Activated CD4-positive, alpha-beta T cell treated with anti-CD3 and anti-CD28 coated beads, Interleukin-2, amount 50 U/mL, for 24 hours (primary cell): ENCODE data around the gene CBX8.

Source experiments
- DNase-seq, 2 donors: peaks; one replicate each; pipeline ENCODE4 v3.0.0-alpha.2; 2020; ENCODE audit warnings: low read depth in 1 of 2, low spot score in 1 of 2

Gene CBX8

DNA sequence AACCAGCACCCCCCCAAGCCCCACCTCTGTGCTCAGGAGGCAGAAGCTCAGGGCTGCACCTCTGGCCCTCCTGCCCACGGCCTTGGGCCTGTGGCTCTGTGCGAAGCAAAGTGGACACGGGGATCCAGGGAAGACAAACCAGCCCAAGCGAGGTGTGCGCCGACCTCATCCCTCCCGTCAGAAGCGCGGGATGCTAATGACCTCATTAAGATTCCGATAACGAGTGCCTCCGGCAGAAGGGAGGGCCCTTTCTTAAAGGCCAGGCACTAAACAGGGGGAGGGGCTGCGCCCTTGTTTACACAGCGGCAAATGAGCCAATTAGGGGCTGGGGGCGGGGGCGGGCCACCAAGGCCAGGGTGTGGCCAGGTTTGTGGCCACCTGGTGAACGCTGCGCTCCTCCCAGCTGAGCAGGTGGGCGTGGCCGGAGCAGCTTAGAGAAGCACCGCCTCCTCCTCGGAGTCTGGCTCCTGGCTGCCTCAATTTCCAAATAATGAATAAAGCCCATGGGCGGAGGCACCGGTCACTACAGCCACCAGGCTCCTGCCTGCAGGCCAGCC is 39.2 kb upstream of the CBX8 start:
- no peak for DNase-seq

DNA sequence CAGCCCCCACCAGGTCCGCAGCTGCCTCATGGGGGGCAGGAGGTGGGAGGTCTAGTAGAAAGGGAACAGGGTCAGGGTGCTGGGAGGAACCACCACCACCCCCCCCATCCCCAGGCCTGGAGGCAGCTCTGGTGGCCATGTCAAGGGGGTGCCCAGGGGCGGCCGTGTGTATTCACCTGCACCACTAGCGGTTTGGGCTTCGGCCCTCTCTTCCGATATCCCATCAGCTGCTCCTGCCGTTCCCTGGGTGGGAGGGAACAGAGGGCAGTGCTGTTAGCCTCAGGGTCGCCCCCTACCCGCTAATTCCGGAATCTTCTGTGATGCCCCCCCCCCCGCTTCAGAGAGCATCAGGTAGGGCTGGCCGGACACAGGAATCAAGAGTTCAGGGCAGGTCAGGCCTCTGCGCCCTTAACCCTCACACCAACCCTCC is 38.6 kb upstream of the CBX8 start:
- DNase-seq, result no peak

DNA sequence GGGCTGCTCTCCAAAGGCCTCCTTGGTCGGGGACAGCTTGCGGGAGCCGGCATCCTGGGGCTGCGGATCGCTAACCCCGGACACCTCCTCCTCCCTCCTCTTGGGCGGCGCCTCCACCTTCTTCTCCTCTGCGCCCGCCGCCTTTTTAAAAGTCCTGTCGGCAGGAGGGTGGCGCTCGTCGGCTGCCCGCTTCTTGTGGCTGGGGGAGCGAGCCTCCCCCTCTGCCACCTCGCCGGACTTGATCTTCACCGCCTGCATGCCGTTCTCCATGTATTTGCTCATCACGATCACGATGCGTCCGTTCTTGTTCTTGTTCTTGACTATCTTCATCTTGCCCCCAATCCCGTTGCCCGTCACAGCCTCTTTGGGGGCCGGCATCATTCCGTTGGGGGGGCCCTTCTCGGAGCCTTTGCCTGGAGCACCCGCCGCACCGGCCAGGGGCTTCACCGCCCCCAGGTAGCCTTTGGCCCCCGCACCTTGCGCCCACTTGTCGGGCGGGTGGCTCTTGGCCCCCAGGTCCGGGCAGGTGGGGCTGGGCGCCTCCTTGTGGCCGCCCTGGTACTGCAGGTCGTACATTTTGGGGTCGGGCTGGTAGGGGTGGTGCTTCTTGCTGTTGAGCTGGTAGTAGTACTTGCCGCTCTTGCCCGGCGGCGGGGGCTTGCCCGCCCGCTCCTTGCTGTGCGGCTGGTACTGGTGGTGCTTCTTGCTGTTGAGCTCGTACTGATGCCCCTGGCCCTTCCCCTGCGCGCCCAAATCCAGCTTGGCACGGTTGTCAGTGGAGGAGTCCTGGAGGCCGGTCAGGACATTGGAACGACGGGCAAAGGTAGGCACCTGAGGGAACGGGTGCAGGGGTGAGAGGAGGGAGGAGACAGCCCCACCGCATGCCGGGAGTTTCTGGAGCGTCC is 37.9 kb upstream of the CBX8 start:
- no peak for DNase-seq

DNA sequence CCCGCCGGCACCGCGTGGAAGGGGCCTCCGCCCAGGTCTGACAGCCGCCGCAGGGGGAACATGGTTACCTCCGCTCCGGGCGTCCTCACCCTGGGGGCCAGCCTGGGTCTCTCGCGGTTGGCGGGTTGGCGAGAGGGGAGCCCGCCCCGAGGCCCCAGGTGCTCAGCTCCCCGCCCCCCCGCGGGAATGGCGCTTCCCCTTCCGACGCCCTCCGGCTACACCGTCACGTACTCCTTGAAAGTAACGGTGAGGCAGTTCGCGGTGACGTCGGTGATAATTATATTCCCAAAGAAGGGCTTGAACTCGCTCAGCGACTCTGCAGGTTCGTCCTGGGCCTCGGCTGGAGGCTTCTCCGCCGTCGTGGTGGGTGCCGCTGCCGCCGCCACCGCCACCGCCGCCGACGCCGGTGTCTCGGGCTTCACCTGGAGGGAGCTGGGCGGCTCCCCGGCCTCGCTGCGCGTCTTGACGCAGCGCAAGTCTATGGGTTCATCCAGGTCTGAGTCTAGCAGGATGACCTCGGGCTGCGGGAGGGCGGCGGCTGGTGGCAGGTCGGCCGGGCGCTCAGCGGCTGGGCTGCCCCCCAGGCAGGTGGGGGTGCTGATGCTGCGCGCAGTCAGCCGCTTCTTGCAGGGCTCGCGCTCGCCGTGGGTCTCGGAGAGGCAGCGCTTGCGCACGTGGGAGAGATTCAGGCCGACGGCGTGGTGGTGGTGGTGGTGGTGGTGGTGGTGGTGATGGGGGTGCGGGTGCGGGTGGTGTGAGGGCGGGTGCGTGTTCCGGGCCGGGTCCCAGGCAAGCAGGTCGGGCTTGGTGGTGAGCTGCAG is 37.1 kb upstream of the CBX8 start:
- no peak for DNase-seq

DNA sequence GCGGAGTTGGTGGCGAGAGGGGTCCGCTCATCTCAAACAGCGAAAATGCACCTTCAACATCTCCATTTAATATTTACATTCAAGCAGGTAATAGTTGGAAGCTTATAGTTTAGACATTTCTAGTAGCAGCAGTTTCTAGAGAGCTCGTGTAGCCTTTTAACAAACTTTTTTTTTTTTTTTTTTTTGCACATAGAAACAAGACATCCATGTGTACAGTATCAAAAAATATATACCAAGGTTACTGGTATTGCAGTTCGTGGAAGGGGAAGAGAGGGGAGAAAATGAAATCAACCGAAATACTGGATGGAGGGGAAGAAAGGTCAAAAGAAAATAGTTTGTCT is 36.2 kb upstream of the CBX8 start:
- no peak for DNase-seq

DNA sequence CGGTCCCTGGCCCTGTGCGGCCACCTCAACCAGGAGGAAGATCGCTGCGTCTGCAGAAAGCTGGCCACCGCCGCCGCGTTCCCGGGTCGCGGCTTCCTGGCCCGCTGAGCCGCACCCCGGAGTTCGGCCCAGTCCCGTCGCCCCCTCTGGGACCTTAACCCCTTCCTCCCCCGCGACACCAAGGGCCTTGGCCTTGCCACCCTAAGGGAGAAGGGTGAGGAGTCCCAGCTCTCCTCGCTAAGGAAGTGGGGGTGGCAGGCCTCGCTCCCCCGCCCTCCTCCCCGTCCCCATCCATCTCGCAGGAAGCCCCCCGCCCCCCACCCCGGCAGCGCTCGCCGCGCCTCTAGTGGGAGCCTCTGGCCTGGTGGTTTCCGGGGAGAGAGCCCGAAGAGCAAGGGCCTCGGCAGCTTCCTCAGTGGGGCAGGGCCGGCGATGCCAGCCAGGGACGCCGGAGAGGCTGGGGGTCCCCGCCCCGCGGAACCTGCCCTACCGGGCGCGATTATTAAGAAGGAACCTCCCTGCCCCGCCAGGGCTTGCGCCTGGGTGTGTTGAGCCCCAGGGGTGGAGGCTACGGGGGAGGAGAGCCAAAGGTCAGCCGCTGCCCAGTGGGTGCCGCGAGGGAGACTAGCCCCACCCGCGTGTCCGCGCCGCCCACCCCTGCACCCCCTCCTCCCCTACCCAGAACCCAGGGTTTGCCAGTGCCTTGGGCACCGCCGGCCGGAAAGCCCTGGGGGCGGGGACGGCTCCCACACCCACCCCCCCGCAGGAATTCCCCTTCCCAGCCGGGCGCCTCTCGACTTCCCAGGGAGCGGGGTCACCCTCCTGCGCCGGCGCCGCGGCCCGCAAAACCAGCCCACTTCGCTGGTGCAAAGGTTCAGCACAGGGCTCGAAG is 35.6 kb upstream of the CBX8 start:
- no peak for DNase-seq

DNA sequence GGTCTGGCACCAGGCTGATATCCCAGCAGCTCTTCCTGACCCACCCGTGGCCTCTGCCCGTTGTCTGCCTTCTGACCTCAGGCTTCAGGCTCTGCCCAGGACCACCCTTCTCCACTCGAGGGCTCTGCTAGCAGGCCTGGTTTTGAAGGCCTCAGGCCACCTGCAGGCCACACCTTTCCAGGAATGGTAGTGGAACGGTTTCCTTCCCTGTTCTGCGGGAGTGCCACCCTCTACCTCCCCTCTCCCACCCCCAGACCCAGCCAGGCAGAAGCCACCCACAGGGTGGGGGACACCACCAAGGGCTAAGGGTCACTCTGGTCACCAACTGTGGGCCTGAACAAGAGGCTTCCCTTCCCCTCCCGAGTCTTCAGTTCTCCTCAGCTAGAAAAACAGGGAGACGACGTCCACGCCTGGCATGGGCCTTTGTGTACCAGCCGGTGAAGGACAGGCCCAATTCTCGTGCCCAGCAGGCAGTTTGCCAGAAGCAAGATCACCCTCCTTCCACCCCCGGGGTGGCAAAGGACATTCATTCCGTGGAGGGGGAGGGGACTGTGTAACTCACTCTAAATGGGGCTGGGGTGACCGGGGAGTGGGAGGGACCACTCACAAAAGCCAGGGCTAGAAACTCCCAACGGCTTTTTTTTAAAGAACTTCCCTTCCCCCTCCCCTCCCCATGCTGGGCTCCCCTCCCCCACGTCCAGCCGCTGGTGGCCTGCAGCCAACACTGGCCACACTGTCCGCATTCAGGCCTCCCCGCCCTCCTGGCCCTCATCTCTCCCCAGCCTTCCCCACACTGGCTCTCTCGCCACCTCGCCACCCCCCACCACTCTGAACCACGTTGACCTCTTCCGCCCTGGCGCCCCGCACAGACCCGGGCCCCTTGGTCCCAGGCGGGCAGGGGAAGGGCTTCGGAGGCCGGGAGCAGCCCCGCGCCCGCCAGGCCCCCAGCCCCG is 34.7 kb upstream of the CBX8 start:
- DNase-seq, result no peak

DNA sequence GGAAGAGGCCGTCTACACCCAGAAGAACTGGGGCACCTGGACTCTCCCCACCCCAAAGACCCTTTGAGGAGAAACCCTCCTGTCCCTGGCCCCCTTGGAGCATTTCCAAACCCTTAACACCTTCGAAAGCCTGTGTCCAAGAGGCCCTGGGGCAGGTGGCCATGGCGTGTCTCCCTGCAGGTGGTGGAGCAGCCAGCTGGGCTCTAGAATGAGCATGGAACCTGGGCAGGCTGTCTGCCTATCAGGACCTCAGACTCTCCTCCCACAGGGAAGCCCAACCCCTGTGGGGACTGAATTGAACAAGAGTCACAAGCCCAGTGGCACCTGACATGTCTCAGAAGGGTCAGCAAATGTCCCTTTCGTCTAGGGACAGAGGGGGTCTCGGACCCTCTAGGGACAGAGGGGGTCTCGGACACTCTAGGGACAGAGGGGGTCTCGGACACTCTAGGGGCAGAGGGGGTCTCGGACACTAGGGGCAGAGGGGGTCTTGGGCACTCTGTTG is 33.9 kb upstream of the CBX8 start:
- no peak for DNase-seq

DNA sequence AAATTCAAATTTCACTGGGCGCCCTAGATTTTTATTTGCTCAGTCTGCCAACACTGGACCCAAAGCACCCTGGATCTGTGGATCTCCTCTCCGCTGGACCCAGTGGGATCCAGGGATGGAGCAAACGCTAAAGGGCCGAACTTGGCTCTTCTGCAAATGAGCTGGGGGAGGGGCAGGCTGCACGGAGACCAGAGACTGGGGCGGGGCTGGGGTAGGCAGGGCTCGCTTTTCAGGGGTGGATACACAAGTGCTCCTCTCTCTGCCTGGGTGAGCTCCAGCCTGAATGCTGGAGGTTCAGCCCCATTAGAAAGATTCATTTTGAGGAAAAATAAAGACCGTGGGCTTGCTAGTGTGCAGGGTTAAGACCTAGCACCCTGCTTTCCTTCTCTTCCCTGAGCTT is 33.4 kb upstream of the CBX8 start:
- DNase-seq, result no peak

DNA sequence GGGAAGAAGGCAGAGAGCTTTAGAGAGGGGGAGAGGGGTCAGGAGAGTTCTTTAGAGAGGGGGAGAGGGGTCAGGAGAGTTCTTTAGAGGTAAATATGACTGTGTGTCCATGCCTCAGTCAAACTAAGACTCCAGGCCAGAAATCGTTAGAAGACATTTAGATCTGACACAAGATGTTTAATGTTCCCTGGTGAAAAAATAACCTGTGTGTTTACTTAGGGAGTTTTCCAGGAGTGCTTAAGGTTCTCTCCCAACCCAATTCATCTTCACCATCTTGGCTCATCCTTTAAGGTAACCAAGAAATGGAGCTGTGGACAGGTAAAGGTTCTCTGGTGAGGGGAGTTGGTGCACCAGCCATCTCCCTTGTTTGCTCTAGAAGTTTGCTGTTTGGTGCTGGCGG is 32.6 kb upstream of the CBX8 start:
- no peak for DNase-seq

DNA sequence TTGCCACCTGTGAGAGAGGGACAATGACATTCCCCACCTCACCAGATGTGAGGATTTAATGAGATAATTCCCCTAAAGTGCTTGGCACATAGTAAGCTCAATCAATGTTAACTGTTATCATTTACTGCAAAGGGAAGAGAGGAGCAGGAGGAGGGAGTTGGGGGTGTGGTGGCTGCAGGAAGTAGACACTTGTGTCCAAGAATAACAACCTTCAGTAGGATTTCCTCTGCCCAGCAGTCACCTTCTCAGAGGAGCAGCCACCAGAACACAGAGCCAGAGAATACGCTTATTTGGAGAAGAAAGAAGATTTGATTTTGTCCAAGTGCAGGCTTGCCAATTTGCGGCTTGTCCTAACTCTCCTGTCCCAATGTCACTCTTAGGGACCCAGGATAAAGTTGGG is 32.1 kb upstream of the CBX8 start:
- DNase-seq, result no peak

DNA sequence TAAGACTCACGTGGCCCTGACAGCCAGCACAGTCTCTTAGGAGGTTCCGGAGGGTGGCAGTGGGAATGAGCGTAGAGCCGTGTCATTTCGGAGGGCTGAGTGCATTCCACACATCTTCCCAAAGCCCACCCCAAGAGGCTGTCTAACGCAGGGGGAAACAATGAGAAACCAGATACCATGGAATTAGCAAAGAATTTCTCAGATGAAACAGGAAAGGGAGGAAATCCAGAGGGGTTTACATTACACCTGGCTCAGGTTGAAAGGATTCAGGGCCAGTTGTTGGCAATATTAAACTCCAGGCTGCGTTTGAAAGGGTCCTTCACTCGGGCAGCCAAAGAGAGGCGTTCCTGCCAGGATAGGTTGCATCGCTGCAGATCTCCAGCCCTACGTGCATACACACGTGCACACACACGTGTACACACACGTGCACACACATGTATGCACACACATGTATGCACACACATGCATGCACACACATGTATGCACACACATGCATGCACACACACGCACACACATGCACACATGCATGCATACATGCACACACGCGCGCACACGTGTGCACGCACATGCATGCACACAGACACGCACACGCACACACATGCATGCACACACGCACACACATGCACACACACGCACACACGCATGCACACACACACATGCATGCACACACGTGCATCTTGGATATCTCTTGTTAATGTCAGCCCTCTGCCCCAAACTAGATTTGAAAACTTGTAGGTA is 30.1 kb upstream of the CBX8 start:
- no peak for DNase-seq

DNA sequence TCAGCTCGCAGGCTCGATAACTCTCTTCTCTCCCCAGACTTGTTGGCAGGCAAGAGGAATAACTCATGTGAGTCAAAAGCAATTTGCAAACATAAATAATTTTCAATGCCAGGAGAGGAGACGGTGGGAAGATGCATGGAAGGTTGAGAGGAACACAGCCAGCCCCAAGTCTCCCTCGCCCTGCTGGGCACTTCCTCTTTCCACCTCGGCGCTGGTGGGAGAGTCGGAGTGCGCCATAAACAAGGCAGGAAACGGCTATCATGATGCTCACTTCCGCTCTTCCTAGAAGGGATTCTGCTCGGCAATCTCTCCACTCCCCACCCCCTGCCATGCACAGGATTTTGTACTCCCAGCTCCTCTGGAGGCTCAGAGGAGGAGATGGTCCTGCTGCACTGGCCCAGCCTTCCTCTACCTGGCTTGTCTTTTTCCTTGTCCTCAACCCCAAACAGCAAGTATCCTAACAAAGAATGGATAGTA is 29.4 kb upstream of the CBX8 start:
- DNase-seq, result no peak

DNA sequence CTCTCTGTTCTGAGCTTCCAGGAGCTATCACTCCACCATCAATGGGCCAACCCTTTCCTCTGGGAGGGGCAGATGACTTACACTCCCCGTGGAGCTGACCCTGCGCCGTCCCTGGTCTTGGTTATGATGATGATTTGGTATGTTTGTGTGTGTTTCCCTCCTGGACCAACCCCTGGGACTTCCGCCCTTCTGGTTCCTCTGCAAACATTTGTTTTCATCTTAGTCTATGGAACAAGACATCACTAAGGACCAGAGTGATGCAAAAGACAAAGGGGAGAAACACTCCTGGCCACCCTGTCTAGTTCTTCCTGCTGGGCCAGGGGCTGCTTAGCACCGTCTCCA is 28.7 kb upstream of the CBX8 start:
- no peak for DNase-seq

DNA sequence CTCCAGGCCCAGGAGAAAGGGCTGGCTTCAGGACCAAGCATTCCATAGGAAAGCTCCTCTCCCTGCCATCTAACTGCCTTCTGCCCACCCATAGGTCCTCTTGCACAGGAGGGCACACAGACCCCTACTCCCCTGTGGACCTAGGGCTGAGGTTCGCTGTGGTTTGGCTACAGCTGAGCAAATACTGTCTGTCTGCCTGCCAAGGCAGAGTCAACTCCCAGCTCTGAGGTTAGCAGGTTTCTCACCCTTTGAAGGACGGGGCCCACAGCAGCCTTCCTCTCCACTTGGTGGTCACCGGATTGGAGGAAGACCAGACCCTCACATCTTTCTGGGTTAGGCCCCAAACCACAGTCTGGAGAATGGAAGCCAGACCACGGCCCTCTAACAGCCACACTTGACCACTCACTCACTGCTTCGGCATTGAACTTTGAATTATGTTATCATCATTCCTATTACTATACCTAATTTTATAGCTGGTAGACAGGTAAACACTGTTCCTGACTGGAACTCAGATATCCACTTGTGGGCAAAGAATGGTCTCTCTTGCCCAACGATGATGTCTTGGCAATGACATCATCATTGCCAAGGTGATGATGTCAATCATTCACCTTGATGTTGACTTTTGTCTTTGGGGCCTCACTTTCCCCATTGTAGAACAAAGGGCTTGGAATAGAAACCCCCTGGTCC is 28.2 kb upstream of the CBX8 start:
- DNase-seq, result no peak

DNA sequence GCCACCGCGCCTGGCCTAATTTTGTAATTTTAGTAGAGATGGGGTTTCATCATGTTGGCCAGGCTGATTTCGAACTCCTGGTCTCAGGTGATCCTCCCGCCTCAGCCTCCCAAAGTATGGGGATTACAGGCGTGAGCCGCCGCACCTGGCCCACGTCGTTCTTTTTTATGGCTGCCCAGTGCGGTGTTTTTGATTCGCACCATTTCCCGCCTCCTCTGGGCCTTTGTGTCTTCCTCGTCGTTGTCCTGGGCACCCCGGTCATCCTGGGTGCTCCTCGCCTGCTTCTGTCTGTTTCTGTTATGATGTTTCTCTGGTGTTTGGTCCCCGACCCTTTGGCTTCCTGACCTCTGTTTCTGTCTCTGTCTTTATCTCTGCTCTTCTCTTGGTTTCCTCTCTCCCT is 27.4 kb upstream of the CBX8 start:
- DNase-seq, result no peak

DNA sequence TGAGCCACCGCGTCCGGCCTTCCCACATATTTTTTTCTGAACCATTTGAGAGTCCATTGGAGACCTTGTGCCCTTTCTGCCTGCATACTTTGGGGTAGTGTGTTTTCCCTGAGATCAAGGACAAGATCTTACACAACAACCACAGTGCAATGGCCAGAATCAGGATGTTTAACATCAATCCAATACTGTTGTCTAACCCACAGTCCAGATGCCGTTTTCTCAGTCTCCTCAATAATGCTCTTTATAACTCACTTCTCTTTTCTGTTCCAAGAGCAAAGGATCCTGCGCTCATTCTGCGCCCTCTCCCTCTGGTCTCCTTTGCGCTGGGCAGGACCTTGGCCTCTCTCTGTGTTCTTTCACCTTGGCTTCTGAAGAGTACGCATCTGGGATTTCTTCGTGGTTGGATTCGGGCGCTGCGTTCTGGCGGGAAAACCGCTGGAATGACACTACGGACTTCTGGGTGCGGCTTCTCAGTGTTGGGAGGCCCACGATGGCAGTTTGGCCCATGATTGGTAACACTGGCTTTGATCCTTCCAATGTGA is 25.8 kb upstream of the CBX8 start:
- DNase-seq, result no peak
